ACHN (cell line): ENCODE measurements around the gene PRSS21.

Experiments used
- DNase-seq: peaks from one replicate; pipeline ENCODE4 v3.0.0-alpha.2; 2015
- in situ Hi-C: cut with HindIII; loops from 2 replicates; pipeline ENCODE4 v1.10.0; 2017; ENCODE audit warnings: low sequenced_read_pairs, low pct_ligation_motif_present, low pct_unique_long_range_greater_than_20kb

PRSS21 gene

DNA sequence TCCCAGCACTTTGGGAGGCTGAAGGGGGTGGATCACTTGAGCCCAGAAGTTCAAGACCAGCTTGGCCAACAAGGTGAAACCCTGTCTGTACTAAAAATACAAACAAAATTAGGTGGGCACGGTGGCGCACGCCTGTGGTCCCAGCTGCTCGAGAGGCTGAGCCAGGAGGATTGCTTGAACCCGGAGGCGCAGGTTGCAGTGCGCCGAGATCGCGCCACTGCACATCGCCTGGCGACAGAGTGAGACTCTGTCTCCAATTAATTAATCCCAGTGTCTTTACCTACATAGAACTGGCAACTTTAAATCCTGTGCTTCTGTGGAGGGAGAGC is 38.4 kb upstream of the PRSS21 start:
- in situ Hi-C loops, result no loop called here
- no peak for DNase-seq

- in situ Hi-C loops, result no loop called here
- DNase-seq, result no peak
Observed at GRCh38 chr16:2779151-2779920, 37.7 kb upstream of the PRSS21 start.

GRCh38 chr16:2779978-2780898 is 36.8 kb upstream of the PRSS21 start:
- in situ Hi-C loops, result no loop called here
- DNase-seq, result no peak

DNA sequence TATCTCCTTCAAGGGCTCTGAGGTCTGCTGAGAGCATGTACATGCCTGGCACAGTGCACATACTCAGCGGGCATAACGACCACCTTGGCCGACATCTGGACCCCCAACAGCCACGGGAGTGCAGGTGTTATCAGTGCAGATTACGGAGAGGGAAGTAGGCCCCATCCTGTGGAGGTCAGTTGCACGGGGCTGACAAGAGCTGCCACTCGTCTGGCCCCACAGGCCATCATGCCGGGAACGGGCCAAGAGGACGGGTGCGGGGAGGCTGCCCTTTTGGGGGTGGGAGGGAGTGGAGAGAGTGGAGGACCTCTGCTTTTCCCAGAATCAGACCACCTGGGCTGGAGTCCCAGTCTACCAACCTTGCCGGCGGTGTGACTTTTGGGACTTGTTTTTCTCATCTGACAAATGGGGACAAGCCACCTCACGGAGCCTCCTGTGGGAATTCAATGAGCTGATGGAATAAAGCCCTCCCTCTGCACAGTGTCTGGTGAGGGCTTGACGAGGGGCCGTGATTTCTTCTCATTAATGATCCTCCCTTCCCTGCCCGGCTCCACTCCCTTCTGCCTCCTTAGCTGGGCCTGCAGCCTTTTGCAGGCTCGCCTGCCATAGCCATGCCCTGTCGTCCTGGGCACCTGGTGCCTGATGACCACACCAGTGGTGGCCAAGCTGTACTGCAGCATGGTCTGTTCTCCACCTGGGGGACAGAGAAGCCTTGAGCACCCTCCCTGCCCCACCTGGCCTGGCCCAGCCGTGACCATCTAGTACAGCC is 34.3 kb upstream of the PRSS21 start:
- DNase-seq, result no peak
- in situ Hi-C loops, result no loop called here

- in situ Hi-C loops, result no loop called here
- DNase-seq, result no peak
Observed at GRCh38 chr16:2783581-2784357, 33.3 kb upstream of the PRSS21 start.

DNA sequence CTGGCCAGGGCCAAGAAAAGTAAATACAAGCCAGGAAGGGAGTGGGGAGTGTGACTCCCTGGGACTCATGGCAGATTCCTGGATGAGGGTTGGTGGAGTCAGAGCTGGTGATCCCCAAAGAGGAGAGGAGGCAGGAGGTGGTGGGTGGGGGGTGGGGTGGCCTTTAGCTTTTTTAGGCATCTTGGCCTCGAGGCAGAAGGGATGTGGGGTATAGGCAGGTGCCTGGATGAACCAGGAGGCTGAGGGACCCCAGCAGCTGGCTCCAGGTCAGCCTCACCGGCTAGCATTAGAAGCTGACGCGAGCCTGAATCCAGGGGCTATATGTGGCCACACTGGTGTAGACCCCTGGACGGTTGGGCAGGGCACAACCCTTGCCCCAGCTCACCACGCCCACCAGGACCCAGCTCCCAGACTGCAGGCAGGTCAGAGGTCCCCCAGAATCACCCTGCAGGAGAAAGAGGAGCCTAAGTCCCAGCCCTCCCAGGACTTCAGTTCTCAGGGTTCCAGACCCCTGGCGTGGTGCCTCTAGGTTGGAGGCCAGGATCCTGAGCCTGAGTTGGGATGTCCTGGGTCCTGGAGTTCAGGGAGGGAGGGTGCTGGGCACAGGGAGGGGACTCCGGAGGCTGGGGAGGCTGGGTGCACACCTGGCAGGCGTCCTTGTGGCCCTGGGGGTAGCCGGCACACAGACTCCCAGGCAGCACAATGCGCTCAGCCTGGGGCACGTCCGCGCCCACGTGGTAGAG is 32.5 kb upstream of the PRSS21 start:
- in situ Hi-C loops, result no loop called here
- DNase-seq, result no peak

DNA sequence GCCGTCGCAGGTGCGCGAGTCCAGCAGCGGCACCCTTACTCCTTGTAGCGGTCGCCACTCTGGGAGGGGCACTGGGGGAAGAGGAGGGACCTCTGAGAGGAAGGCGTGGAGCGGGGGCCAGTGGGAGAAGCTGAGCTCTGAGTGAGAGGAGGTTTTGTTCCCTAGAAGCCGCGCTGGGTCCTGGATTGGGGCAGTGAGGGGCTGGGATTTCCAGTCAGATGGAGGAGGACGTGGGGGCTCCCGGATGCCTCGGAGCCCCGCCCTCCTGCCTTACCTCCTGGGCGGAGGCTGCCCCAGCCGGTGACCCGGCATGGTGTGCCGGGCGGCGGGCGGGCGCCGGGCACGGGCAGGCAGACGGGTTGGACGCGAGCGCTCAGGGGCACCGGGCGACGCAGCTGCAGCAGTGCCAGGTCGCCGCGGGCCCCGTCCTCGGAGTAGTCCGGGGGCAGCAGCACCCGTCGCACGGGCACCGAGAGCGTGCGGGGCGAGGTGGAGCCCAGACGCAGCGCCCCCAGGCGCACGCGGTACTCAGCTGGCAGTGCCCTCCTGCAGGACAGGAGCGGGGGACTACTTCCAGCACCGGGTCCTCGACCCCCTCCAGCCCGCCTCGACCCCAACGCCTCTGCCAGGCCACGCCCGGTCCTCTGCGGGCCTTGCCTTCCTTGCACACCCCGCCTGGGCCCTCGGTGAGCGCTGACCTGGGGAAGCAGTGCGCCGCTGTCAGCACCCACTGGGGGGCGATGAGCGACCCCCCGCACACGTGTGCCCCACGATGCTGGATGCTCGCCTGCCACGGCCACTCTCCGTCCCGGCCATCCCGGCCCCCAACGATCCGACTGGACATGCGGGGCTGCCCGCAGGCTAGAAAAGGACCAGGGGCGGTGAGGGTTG is 31.7 kb upstream of the PRSS21 start:
- in situ Hi-C loops, result no loop called here
- DNase-seq, result no peak

DNA sequence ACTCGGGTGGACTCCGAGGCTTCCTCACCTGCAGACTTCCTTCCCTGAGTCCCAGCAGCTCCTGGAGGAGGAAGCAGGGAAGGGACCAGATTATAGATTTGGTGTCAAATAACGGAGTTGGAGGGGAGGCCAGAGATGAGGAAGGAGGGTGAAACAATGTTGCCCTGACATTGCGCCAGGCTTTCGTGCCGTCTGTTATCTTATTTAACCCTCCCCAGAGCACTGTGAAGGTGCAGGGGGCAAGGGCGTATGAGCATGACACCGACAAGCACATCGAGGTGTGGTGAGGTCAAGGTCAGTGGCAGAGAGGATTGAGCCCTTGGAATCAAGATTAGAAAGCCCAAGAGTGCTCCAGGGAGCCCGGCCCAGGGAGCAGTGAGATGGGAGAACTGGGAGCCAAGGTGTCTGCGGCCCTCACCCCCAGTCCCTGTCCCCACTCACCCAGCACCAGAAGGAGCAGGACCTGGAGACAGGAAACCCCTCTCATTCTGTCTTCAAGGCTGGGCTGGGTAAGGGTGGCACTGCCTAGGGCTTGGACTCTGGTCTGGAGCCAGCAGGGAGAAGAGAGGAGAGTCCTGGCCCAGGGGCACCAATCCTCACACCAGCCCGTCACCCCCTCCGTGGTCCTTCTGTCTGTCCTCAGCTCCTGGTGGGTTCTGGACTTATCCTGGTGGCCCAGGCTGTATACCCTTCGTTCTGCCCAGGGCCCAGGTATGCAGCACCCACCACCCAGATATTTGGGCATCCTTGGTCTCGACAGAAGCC is 30.8 kb upstream of the PRSS21 start:
- DNase-seq, result no peak
- in situ Hi-C loops, result no loop called here

GRCh38 chr16:2786826-2787151 is 30.2 kb upstream of the PRSS21 start:
- in situ Hi-C loops, result no loop called here

DNA sequence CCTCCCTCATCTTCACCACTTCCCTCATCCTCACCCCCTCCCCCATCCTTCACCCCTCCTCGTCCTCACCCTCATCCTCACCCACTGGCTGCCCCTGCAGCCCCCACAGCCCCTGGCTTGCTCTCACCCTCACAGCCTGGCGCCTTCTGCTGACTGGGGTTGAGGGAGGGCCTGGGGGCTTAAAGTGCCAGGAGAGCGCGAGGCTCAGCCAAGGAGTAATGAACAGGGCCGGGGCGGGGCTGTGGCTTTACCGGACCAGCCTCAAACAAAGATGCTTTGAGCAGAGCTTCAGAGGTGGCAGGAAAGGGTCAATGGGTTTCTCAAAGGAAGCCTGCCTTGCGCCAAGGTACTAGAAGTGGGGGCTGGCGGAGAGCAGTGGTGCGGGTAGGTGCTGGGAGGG is 29.6 kb upstream of the PRSS21 start, which contains the start of gene PRSS33:
Gene PRSS33 (minus strand): TSS at position 155 of the 400 bp plus-strand sequence. CDS start 1,013 bp downstream, outside the sequence.
- in situ Hi-C loops, result no loop called here
- DNase-seq, result no peak

More at GRCh38 chr16:2786826-2787151, 30.2 kb upstream of the PRSS21 start:
- DNase-seq, result no peak

DNA sequence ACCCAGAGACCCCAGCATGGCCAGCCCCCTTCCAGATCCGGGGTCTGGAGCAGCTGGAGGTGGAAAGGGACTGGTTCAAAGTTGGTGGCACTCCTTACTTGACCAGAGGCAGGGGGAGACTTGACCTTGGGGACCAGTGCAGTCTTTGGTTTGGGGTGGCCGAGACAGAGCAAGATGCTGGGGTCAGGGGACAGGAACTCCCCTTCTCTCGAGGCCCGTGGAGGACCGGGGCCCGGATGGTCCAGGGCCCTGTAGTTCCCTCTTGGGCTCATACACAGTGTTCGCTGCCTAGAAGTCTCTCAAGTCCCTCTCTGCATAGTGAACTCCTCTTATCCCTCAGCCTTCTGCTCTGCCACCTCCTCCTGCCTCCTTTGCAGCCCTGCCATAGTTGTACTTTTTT is 29.1 kb upstream of the PRSS21 start:
- in situ Hi-C loops, result no loop called here
- DNase-seq, result no peak

DNA sequence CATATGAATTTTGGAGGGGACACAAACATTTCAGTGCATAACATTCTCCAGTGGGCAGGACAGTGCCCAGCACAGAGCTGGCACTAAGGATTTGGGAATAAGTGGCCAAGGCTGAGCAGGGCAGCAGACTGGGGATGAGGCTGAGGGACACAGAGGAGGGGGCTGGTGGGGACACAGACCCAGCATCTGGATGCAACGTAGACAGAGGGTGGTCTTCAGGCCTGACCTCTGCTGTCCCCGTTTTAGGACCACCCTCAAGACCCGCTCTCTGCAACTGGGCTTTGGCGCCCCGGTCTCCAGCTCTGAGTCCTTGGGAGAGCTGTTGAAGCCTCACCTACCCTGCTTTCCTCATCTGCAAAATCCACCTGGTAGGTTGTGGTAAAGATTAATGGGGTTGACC is 26.4 kb upstream of the PRSS21 start:
- DNase-seq, result no peak
- in situ Hi-C loops, result no loop called here

GRCh38 chr16:2791174-2791573 is 25.9 kb upstream of the PRSS21 start:
- no peak for DNase-seq
- in situ Hi-C loops, result no loop called here

- DNase-seq, result no peak
- in situ Hi-C loops, result no loop called here
Observed at GRCh38 chr16:2792940-2793339, 24.1 kb upstream of the PRSS21 start.

DNA sequence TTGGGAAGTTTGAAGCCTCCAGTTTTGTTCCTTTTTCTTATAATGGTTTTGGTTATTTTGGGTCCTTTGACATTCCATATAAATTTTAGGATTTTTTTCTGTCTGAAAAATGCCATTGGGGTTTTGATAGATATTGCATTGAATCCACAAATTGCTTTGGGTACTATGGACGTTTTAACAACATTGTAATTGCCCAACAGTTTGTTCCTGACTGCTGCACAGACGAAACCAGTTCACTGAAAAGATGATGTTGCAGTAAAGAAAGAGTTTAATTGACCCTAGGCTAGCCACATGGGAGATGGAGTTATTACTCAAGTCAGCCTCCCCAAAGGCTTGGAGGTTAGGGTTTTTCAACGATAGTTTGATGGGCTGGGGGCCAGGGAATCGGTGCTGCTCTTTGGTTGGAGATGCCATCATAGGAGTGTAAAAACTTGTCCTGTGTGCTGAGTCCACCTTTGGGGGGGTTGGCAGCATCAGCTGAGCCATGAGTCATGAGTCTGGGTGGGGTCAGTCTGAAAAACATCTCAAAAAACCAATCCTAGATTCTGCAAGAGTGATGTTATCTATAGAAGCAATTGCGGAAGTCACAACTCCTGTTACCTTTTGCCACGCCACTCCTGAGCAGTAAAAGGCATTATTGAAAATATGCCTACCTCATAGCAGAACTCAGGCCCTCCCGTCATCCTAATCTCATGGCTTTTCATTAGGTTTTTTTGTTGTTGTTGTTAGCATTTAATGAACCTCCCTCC is 21.5 kb upstream of the PRSS21 start:
- in situ Hi-C loops, result no loop called here
- DNase-seq, result no peak
